ENCODE measurements around the gene HCN4. TPM values are rescaled to one million over a fixed set of nuclear protein-coding genes. Genes with fewer than 3 reads are reported as not detected.

The HCN4 gene
- total RNA-seq, 1 donor from 2014 or later, result 17.0 TPM

DNA sequence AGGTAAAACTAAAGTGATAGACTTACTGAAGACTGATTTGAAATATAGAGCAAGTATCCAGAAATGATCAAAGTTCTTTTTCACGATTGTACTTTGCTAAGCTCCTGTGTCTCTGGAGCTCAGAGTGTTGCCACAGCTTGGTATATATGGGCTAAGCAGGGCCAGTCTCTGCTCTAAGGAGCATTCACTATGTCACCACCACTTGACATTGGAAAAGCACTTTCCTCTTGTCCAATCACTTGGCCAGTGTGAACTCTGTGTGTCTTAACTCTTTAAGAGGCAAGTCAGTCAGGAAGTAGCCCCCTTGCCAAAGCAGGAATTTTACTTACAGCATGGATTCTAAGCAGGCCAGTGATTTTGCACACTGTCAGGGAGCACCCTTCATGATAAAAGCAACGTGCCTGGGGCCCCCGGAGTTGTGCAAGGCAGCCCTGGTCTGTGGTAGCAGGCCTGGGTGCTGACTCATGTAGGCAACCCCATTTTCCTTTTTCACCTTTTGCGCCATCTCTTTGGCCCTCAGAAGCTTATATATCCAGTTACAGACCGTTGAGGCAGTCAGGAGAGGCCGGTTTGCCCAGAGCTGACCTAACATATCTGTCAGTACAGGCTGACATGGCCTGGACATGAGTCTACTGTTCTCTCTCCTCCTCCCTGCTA, 73.0 kb downstream of the HCN4 start:
- no peak for DNase-seq
- H3K36me3 Mint-ChIP-seq (ENCODE audit: unreplicated experiment), result no peaks in the 10 kb centered on the region
- TF ChIP-seq, protein P1, sequence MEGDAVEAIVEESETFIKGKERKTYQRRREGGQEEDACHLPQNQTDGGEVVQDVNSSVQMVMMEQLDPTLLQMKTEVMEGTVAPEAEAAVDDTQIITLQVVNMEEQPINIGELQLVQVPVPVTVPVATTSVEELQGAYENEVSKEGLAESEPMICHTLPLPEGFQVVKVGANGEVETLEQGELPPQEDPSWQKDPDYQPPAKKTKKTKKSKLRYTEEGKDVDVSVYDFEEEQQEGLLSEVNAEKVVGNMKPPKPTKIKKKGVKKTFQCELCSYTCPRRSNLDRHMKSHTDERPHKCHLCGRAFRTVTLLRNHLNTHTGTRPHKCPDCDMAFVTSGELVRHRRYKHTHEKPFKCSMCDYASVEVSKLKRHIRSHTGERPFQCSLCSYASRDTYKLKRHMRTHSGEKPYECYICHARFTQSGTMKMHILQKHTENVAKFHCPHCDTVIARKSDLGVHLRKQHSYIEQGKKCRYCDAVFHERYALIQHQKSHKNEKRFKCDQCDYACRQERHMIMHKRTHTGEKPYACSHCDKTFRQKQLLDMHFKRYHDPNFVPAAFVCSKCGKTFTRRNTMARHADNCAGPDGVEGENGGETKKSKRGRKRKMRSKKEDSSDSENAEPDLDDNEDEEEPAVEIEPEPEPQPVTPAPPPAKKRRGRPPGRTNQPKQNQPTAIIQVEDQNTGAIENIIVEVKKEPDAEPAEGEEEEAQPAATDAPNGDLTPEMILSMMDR (IDR thresholded peaks at IDR 0.05; ENCODE audit: partially characterized antibody, unreplicated experiment), result no peak
- no peaks in the 10 kb centered on the region for H3K27me3 Mint-ChIP-seq (ENCODE audit: unreplicated experiment)
- H3K4me3 Mint-ChIP-seq (ENCODE audit: unreplicated experiment), result no peak overlapping the region
- peaks cover 6% of the 10 kb centered on the region for H3K9me3 Mint-ChIP-seq (ENCODE audit: unreplicated experiment)
- H3K27ac Mint-ChIP-seq (ENCODE audit: unreplicated experiment), result no peak overlapping the region
- peaks cover 8% of the 10 kb centered on the region for H3K4me1 Mint-ChIP-seq (ENCODE audit: low read depth, unreplicated experiment)

DNA sequence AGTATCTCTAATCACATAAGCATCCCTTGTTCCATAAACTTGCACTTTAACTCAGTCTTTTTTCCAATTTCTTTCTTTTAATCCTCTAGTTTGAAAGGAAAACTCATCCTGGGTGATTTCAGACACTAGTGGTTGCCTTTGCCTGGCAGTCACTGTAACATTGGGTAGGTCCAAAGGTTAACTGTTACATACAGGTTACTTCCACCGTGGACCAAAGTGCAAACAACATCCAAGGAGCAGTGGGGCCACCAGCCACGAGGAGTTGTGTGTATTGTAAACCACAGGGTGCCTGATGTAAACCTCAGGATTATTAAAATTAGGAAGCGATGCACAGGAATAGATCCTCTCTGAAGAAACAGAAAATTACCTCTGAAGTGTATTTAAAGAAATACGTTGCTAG, 75.0 kb downstream of the HCN4 start:
- H3K9me3 Mint-ChIP-seq (ENCODE audit: unreplicated experiment), result peaks cover 6% of the 10 kb centered on the region
- H3K4me3 Mint-ChIP-seq (ENCODE audit: unreplicated experiment), result no peak overlapping the region
- H3K36me3 Mint-ChIP-seq (ENCODE audit: unreplicated experiment), result peaks cover 5% of the 10 kb centered on the region

DNA sequence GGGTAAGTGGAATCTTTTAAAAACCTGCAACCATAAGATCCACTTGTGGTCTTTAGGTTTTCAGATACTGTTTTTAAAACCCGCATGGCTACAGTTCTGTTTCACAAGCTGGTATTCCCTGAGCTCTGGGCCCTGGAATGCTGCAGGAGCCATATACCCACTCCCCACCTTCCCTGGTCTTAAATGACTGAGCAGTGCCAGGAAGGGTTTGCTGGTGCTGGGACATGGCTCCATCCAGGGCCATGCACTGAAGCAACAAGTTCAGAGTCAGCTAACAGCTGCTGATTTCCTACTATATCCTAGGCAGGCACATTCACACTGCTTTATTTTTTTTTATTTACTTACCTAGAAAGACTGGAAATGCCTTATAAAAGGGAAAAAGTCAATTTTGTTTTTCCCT, 77.3 kb downstream of the HCN4 start:
- TF ChIP-seq, protein P1 (IDR thresholded peaks at IDR 0.05; ENCODE audit: partially characterized antibody, unreplicated experiment), result no peak
- Mint-ChIP-seq H3K27ac (ENCODE audit: unreplicated experiment) (no peak overlapping the region), H3K9me3 (ENCODE audit: unreplicated experiment) (no peaks in the 10 kb centered on the region), H3K4me1 (ENCODE audit: low read depth, unreplicated experiment) (no peaks in the 10 kb centered on the region), H3K4me3 (ENCODE audit: unreplicated experiment) (no peak overlapping the region), H3K27me3 (ENCODE audit: unreplicated experiment) (no peaks in the 10 kb centered on the region), H3K36me3 (ENCODE audit: unreplicated experiment) (peaks cover 5% of the 10 kb centered on the region)
- DNase-seq, result no peak

More for the DNA sequence above, 75.0 kb downstream of the HCN4 start:
- H3K4me1 Mint-ChIP-seq (ENCODE audit: low read depth, unreplicated experiment), result peaks cover 8% of the 10 kb centered on the region
- no peaks in the 10 kb centered on the region for H3K27me3 Mint-ChIP-seq (ENCODE audit: unreplicated experiment)
- TF ChIP-seq, protein P1 (IDR thresholded peaks at IDR 0.05; ENCODE audit: partially characterized antibody, unreplicated experiment), result no peak
- no peak for DNase-seq
- H3K27ac Mint-ChIP-seq (ENCODE audit: unreplicated experiment), result no peak overlapping the region

DNA sequence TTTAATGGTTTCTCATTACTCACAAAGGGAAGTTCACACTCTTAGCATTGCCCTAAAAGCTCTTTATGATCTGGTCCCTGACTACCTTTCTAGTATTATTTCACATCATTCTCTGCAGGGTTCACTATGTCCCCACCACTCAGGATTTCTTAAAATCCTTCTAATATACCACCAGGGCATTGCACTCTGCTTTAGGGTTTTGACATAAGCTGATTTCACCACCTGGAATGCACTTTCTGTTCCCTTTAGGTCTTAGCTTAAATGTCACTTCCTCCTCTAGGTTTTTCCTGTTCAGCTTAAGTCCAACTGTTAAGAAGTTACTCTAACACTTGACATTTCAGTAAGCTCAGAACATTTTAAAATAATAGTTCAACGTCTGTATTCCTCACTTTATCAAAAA, 81.7 kb downstream of the HCN4 start:
- peaks cover 5% of the 10 kb centered on the region for H3K36me3 Mint-ChIP-seq (ENCODE audit: unreplicated experiment)
- peaks cover 10% of the 10 kb centered on the region for H3K4me1 Mint-ChIP-seq (ENCODE audit: low read depth, unreplicated experiment)
- no peak overlapping the region for H3K27ac Mint-ChIP-seq (ENCODE audit: unreplicated experiment)
- TF ChIP-seq, protein P1 (IDR thresholded peaks at IDR 0.05; ENCODE audit: partially characterized antibody, unreplicated experiment), result no peak
- DNase-seq, result no peak
- H3K9me3 Mint-ChIP-seq (ENCODE audit: unreplicated experiment), result peaks cover 2% of the 10 kb centered on the region
- H3K4me3 Mint-ChIP-seq (ENCODE audit: unreplicated experiment), result no peak overlapping the region
- H3K27me3 Mint-ChIP-seq (ENCODE audit: unreplicated experiment), result peaks cover 2% of the 10 kb centered on the region

DNA sequence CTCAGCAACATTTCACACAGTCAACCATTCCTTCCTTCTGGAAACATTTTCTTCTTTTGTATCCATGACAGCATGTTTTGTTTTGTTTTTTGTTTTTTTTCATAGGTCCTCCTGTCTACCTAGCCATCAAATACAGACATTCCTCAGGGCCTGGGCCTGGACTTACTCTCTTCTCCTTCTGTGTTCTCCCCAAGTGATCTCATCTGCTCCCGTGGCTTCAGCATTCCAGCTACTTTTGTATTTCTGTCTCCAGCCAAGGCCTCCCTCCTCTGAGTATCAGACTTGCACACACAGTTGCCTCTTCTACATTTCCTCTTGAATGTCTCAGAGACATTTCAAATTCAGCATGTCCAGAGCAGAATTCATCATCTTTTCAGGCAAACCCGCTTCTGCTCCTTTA, 82.4 kb downstream of the HCN4 start:
- H3K27me3 Mint-ChIP-seq (ENCODE audit: unreplicated experiment), result peaks cover 2% of the 10 kb centered on the region
- no peak overlapping the region for H3K4me3 Mint-ChIP-seq (ENCODE audit: unreplicated experiment)
- TF ChIP-seq, protein P1 (IDR thresholded peaks at IDR 0.05; ENCODE audit: partially characterized antibody, unreplicated experiment), result no peak
- peaks cover 10% of the 10 kb centered on the region for H3K4me1 Mint-ChIP-seq (ENCODE audit: low read depth, unreplicated experiment)
- peaks cover 2% of the 10 kb centered on the region for H3K9me3 Mint-ChIP-seq (ENCODE audit: unreplicated experiment)
- no peak for DNase-seq
- peaks cover 5% of the 10 kb centered on the region for H3K36me3 Mint-ChIP-seq (ENCODE audit: unreplicated experiment)
- H3K27ac Mint-ChIP-seq (ENCODE audit: unreplicated experiment), result no peak overlapping the region
